GM18858 (cell line): ENCODE results near the gene SESN2.

Source experiments
- ATAC-seq: cut with Tn5 transposase; IDR thresholded peaks from one replicate; pipeline ENCODE4 v1.9.1; 2021; ENCODE audit not compliant: unreplicated experiment

SESN2 gene

GRCh38 chr1:28259252-28259933, at the start of gene SESN2:
SESN2 (plus strand) TSS chr1:28259518; CDS start chr1:28259848, 330 bp downstream.
- ATAC-seq = peak; percentile 81

GRCh38 chr1:28209700-28210099, 49.6 kb upstream of the SESN2 start:
- no peak for ATAC-seq

GRCh38 chr1:28213315-28213714, 46.0 kb upstream of the SESN2 start:
- ATAC-seq = no peak

GRCh38 chr1:28229089-28229488, 30.2 kb upstream of the SESN2 start:
- ATAC-seq = no peak

GRCh38 chr1:28229996-28230395, 29.3 kb upstream of the SESN2 start:
- no peak for ATAC-seq

- ATAC-seq = no peak
These were observed 26.6 kb upstream of the SESN2 start, which contains the start of gene DNAJC8 for GRCh38 chr1:28232558-28233263. DNAJC8 (minus strand) TSS chr1:28233029; CDS start chr1:28232998, 31 bp downstream.

- ATAC-seq = no peak
These were observed 26.1 kb upstream of the SESN2 start for GRCh38 chr1:28233264-28233606.

GRCh38 chr1:28235755-28236655, 23.3 kb upstream of the SESN2 start, which contains the start of gene ATP5IF1:
ATP5IF1 (plus strand) TSS chr1:28236124; CDS start chr1:28236184, 60 bp downstream.
- peak; percentile 77 for ATAC-seq

GRCh38 chr1:28236656-28237322, 22.5 kb upstream of the SESN2 start:
- no peak for ATAC-seq

GRCh38 chr1:28239004-28239403, 20.3 kb upstream of the SESN2 start:
- no peak for ATAC-seq

- no peak for ATAC-seq
These were observed 19.3 kb upstream of the SESN2 start for GRCh38 chr1:28240024-28240423.

- ATAC-seq = no peak
These were observed 17.6 kb upstream of the SESN2 start for GRCh38 chr1:28241638-28242241.

GRCh38 chr1:28243685-28244311, 15.5 kb upstream of the SESN2 start:
- no peak for ATAC-seq

GRCh38 chr1:28244549-28245251, 14.6 kb upstream of the SESN2 start:
- ATAC-seq = no peak

- no peak for ATAC-seq
These were observed 12.9 kb upstream of the SESN2 start for GRCh38 chr1:28246427-28246832.

- ATAC-seq = no peak
These were observed 11.6 kb upstream of the SESN2 start for GRCh38 chr1:28247612-28248272.

GRCh38 chr1:28248273-28249012, 10.9 kb upstream of the SESN2 start:
- ATAC-seq = no peak
